ENCODE measurements around the gene CT45A5.
"Not testable (repeated sequence)": the region's sequence is repeated elsewhere in the genome, so short reads cannot be mapped to it uniquely, and the experiment has no call there.

CT45A5 gene

GRCh38 chrX:135785403-135785802 lies at the start of gene CT45A5:
TSS of gene CT45A5 (minus strand) at chrX:135785503. CDS start at chrX:135781729, 3,774 bp downstream.
- not testable (repeated sequence) for DNase-seq

DNA sequence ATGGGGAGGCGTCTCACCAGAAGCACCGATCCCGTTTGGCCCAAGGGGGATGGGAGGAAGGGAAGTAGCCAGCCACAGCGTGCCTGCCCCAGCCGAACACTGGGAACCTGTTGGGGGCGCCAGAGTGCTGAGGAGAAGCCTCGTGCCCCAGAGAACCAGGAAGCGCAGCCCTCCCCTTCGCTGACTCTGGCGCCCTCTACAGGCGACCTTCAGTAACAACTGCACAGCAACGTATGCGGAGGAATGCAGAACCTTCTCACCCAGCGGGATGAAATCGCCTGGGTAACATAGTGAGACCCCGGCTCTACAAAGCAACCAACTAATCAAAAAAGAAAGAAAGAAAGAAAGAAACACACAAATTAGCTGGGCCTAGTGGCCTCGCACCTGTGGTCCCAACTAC lies 34.6 kb upstream of the CT45A5 start, which contains the start of gene CT45A2:
CT45A2 (minus strand) TSS at position 101 of the 400 bp plus-strand sequence. CDS start 3,747 bp downstream, outside the sequence.
- DNase-seq, result not testable (repeated sequence)

- not testable (repeated sequence) for DNase-seq
Observed at GRCh38 chrX:135802687-135803086, 17.4 kb upstream of the CT45A5 start, which contains the start of gene CT45A6. TSS of gene CT45A6 (minus strand) at chrX:135802787. CDS start at chrX:135798993, 3,794 bp downstream.

- not testable (repeated sequence) for DNase-seq
Observed at GRCh38 chrX:135768091-135768490, 17.2 kb downstream of the CT45A5 start, which contains the start of gene CT45A3. TSS of gene CT45A3 (minus strand) at chrX:135768191. CDS start at chrX:135764444, 3,747 bp downstream.

DNA sequence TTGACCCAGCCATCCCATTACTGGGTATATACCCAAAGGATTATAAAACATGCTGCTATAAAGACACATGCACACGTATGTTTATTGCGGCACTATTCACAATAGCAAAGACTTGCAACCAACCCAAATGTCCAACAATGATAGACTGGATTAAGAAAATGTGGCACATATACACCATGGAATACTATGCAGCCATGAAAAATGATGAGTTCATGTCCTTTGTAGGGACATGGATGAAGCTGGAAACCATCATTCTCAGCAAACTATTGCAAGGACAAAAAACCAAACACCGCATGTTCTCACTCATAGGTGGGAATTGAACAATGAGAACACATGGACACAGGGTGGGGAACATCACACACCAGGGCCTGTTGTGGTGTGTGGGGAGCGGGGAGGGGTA lies 40.6 kb downstream of the CT45A5 start:
- DNase-seq, result not testable (repeated sequence)

GRCh38 chrX:135741192-135741715 lies 44.0 kb downstream of the CT45A5 start:
- DNase-seq, result no peak

DNA sequence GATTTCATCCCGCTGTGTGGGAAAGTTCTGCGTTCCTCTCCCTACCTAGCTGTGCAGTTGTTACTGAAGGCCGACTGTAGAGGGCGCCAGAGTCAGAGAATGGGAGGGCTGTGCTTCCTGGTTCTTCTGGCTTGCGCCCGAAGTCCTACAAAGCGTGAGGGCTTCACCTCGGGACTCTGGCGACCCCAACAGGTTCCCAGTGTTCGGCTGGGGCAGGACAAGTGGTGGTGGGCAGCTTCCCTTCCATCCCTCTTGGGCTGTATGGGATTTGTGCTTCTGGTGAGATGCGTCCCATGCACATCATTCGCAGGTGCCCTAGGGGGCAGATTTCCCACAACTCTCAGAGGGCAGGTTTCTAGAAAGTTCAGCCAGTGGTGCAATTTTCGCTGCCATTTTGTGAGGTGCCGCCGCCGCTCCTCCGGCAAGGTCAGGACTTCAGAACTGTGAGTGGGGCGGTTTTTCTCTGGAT lies 44.6 kb downstream of the CT45A5 start:
- DNase-seq, result no peak

GRCh38 chrX:135737366-135738071 lies 47.8 kb downstream of the CT45A5 start:
- no peak for DNase-seq

GRCh38 chrX:135734666-135735065 lies 50.6 kb downstream of the CT45A5 start:
- DNase-seq, result not testable (repeated sequence)
